H1 (cell line): ENCODE measurements around the gene LRBA. TPM values are rescaled to one million over a fixed set of nuclear protein-coding genes. Genes with fewer than 3 reads are reported as not detected.
A peak's percentile ranks its signal among the peaks of the same experiment; 100 is the strongest.

Experiments
- CTCF ChIA-PET: fragments of 300-600 bp; sonication (Branson Sonifier 250); formaldehyde crosslinking; loops from one replicate; lab custom pipeline; 2021; ENCODE audit not compliant: partially characterized antibody; lab: Charles Lee
- POLR2A ChIA-PET: fragments of 300-600 bp; sonication (Branson Sonifier 250); formaldehyde crosslinking; loops from one replicate; lab custom pipeline; 2021; ENCODE audit warnings: inconsistent platforms; ENCODE audit not compliant: partially characterized antibody; lab: Charles Lee
- DNase-seq, 2 experiments: peaks; one replicate each; pipeline versions ENCODE4 v3.0.0 to v3.0.0-alpha.2; 2010 to 2022; ENCODE audit warnings: low spot score in 2 of 2, low read depth in 1 of 2, mixed read lengths in 1 of 2
- FAIRE-seq: peaks from 2 replicates; lab custom pipeline; 2011; peaks lifted over from hg19 to GRCh38; lab: Jason Lieb, UNC
- H2AFZ ChIP-seq: 2 replicates; pipeline ENCODE4 v1.8.1; 2012; ENCODE audit warnings: low read length, inconsistent platforms
- H2AK5ac ChIP-seq: 2 replicates; pipeline ENCODE4 v1.6.1; 2013; ENCODE audit warnings: low read depth, low read length
- H2BK120ac ChIP-seq: replicated peaks from 2 replicates; pipeline ENCODE3; 2013; ENCODE audit warnings: low read depth, low read length, inconsistent platforms
- H2BK12ac ChIP-seq: 2 replicates; pipeline ENCODE4 v1.6.1; 2013; ENCODE audit warnings: low read depth, low read length
- H2BK15ac ChIP-seq: 2 replicates; pipeline ENCODE4 v1.6.1; 2013; ENCODE audit warnings: low read length
- H2BK20ac ChIP-seq: 2 replicates; pipeline ENCODE4 v1.6.1; 2013; ENCODE audit warnings: low read length
- H2BK5ac ChIP-seq: 2 replicates; pipeline ENCODE4 v1.6.1; 2013; ENCODE audit warnings: low read depth, low read length
- H3K14ac ChIP-seq: 2 replicates; pipeline ENCODE4 v1.6.1; 2013; ENCODE audit warnings: inconsistent platforms; ENCODE audit not compliant: insufficient read length
- H3K18ac ChIP-seq: 2 replicates; pipeline ENCODE4 v1.6.1; 2013; ENCODE audit warnings: low read length; ENCODE audit errors: extremely low read depth
- H3K23ac ChIP-seq: 2 replicates; pipeline ENCODE4 v1.6.1; 2013; ENCODE audit warnings: inconsistent platforms; ENCODE audit not compliant: insufficient read length
- H3K23me2 ChIP-seq: 2 replicates; pipeline ENCODE4 v1.6.1; 2013; ENCODE audit warnings: low read depth, low read length
- H3K27ac ChIP-seq: 2 replicates; pipeline ENCODE4 v1.6.1; 2011; ENCODE audit warnings: low read depth, low read length, inconsistent platforms
- H3K27me3 ChIP-seq, 4 experiments: replicated peaks in 1 of 4; 1 replicate in 1 of 4; 2 replicates in 3 of 4; pipeline versions ENCODE4 v1.6.1 to v1.8.1; 2011 to 2013; ENCODE audit warnings: low read length in 3 of 4, mild to moderate bottlenecking in 3 of 4, inconsistent platforms in 2 of 4, mixed read lengths in 2 of 4, moderate library complexity in 1 of 4; ENCODE audit not compliant: control insufficient read depth in 3 of 4, insufficient read depth in 3 of 4; ENCODE audit errors: extremely low read depth in 1 of 4
- H3K36me3 ChIP-seq, 4 experiments: 2 replicates each; pipeline versions ENCODE4 v1.6.1 to v1.8.1; 2011 to 2013; ENCODE audit warnings: mild to moderate bottlenecking in 4 of 4, low read length in 3 of 4, moderate library complexity in 2 of 4, control low read depth in 1 of 4, inconsistent platforms in 1 of 4; ENCODE audit not compliant: insufficient read depth in 4 of 4, control insufficient read depth in 2 of 4
- H3K4ac ChIP-seq: replicated peaks from 2 replicates; pipeline ENCODE3; 2013; ENCODE audit warnings: low read length, low read depth, mixed read lengths, inconsistent platforms; ENCODE audit not compliant: insufficient read length
- H3K4me1 ChIP-seq, 4 experiments: replicated peaks in 1 of 4; 1 replicate in 1 of 4; 2 replicates in 3 of 4; pipeline versions ENCODE4 v1.6.1 to v1.8.1; 2011 to 2013; ENCODE audit warnings: low read length in 3 of 4, inconsistent platforms in 2 of 4, mixed read lengths in 1 of 4; ENCODE audit not compliant: insufficient read depth in 4 of 4, control insufficient read depth in 3 of 4
- H3K4me2 ChIP-seq, 2 experiments: 2 replicates each; pipeline versions ENCODE4 v1.6.1 to v1.8.1; 2011 to 2013; ENCODE audit warnings: low read depth in 2 of 2, low read length in 2 of 2, control low read depth in 1 of 2, inconsistent platforms in 1 of 2, mild to moderate bottlenecking in 1 of 2; ENCODE audit not compliant: insufficient read depth in 1 of 2
- H3K4me3 ChIP-seq, 4 experiments: fragments of 200-600, 300-600 bp in 1 of 4; sonication (generic), shearing (Covaris generic), sonication (Bioruptor Twin) in 1 of 4; 2 replicates each; pipeline versions ENCODE4 v1.5.1 to v1.8.1; 2011 to 2016; ENCODE audit warnings: low read length in 4 of 4, low read depth in 3 of 4, control low read depth in 2 of 4, inconsistent platforms in 2 of 4, mild to moderate bottlenecking in 2 of 4, mixed read lengths in 1 of 4, moderate library complexity in 1 of 4; ENCODE audit not compliant: insufficient read depth in 2 of 4; ENCODE audit errors: extremely low read depth in 1 of 4
- H3K56ac ChIP-seq: replicated peaks from 2 replicates; pipeline ENCODE3; 2013; ENCODE audit warnings: low read depth, mild to moderate bottlenecking, mixed read lengths, low read length, inconsistent platforms; ENCODE audit not compliant: insufficient read length
- H3K79me1 ChIP-seq: 2 replicates; pipeline ENCODE4 v1.6.1; 2013; ENCODE audit warnings: low read depth, low read length, control low read depth
- H3K79me2 ChIP-seq, 2 experiments: 2 replicates each; pipeline versions ENCODE4 v1.6.1 to v1.8.1; 2012 to 2013; ENCODE audit warnings: low read length in 2 of 2, mild to moderate bottlenecking in 2 of 2, inconsistent platforms in 1 of 2; ENCODE audit not compliant: insufficient read depth in 2 of 2, control insufficient read depth in 1 of 2
- H3K9ac ChIP-seq, 4 experiments: replicated peaks in 1 of 4; 1 replicate in 1 of 4; 2 replicates in 3 of 4; pipeline versions ENCODE4 v1.6.1 to v1.8.1; 2011 to 2013; ENCODE audit warnings: low read depth in 3 of 4, low read length in 3 of 4, control low read depth in 2 of 4, mild to moderate bottlenecking in 2 of 4, moderate library complexity in 2 of 4, inconsistent platforms in 1 of 4; ENCODE audit errors: extremely low read depth in 1 of 4
- H3K9me3 ChIP-seq, 2 experiments: 2 replicates each; pipeline versions ENCODE4 v1.6.1 to v1.8.1; 2012 to 2013; ENCODE audit warnings: mild to moderate bottlenecking in 2 of 2, moderate library complexity in 2 of 2, control low read depth in 1 of 2, inconsistent platforms in 1 of 2, low read depth in 1 of 2, low read length in 1 of 2, mixed read lengths in 1 of 2; ENCODE audit not compliant: insufficient read depth in 2 of 2
- H4K20me1 ChIP-seq, 2 experiments: replicated peaks in 1 of 2; 2 replicates each; pipeline versions ENCODE3 to v1.8.1; 2011 to 2013; ENCODE audit warnings: inconsistent platforms in 2 of 2, low read length in 2 of 2, mild to moderate bottlenecking in 1 of 2; ENCODE audit not compliant: insufficient read depth in 2 of 2, control insufficient read depth in 1 of 2
- H4K5ac ChIP-seq: 2 replicates; pipeline ENCODE4 v1.6.1; 2013; ENCODE audit warnings: low read length, low read depth, mixed read lengths, inconsistent platforms; ENCODE audit not compliant: insufficient read length
- H4K8ac ChIP-seq: 2 replicates; pipeline ENCODE4 v1.8.0; 2013; ENCODE audit warnings: mild to moderate bottlenecking, moderate library complexity, low read length, inconsistent platforms; ENCODE audit not compliant: insufficient read depth; ENCODE audit errors: extremely low read depth
- H4K91ac ChIP-seq: replicated peaks from 2 replicates; pipeline ENCODE3; 2013; ENCODE audit warnings: low read length, mixed read lengths, inconsistent platforms; ENCODE audit not compliant: insufficient read length
- BRCA1 ChIP-seq: IDR thresholded peaks from 2 replicates; pipeline ENCODE4 v1.6.1; 2012; ENCODE audit warnings: low read depth, low read length, improper control_type of control experiment
- CTCF ChIP-seq, 3 experiments: IDR thresholded peaks; 1 replicate in 2 of 3; 2 replicates in 1 of 3; pipeline versions ENCODE4 v1.5.1 to v1.6.1; 2011; ENCODE audit warnings: low read length in 3 of 3, mild to moderate bottlenecking in 3 of 3, inconsistent platforms in 2 of 3, low read depth in 1 of 3, moderate library complexity in 1 of 3; ENCODE audit not compliant: insufficient read depth in 1 of 3; ENCODE audit errors: control extremely low read depth in 1 of 3
- MAFK ChIP-seq: IDR thresholded peaks from 2 replicates; pipeline ENCODE4 v1.6.1; 2012; ENCODE audit warnings: low read depth, mild to moderate bottlenecking, improper control_type of control experiment, low read length
- POU5F1 ChIP-seq: IDR thresholded peaks from 2 replicates; pipeline ENCODE4 v1.6.1; 2011; ENCODE audit warnings: low read depth, mild to moderate bottlenecking, low read length, moderate library complexity
- RAD21 ChIP-seq, 2 experiments: IDR thresholded peaks in 1 of 2; conservative IDR thresholded peaks in 1 of 2; 2 replicates each; pipeline ENCODE4 v1.6.1; 2011; ENCODE audit warnings: low read depth in 2 of 2, low read length in 2 of 2, improper control_type of control experiment in 1 of 2, inconsistent platforms in 1 of 2, mild to moderate bottlenecking in 1 of 2, moderate library complexity in 1 of 2
- SP1 ChIP-seq: IDR thresholded peaks from 2 replicates; pipeline ENCODE4 v1.6.1; 2011; ENCODE audit warnings: low read depth, low read length
- USF2 ChIP-seq: IDR thresholded peaks from 2 replicates; pipeline ENCODE4 v1.6.1; 2011; ENCODE audit warnings: low read length, improper control_type of control experiment
- WGBS, 2 experiments: shearing (Covaris generic) in 1 of 2; methylation state at CpG; one replicate each; pipeline versions ENCODE4 v1.1.6 to v1.1.7; 2013 to 2015; ENCODE audit warnings: low lambda C conversion rate in 2 of 2, mixed read lengths in 2 of 2, inconsistent platforms in 1 of 2, low coverage in 1 of 2, missing lambda C conversion rate in 1 of 2; ENCODE audit not compliant: insufficient replicate concordance in 2 of 2, insufficient coverage in 1 of 2, insufficient read length in 1 of 2; ENCODE audit errors: extremely low coverage in 1 of 2, missing lambda C conversion rate in 1 of 2; 5-methylcytosine and 5-hydroxymethylcytosine counted together
- polyA plus RNA-seq, 7 experiments: library from polyadenylated mRNA; depleted of rRNA in 3 of 7; stranded (reverse) in 5 of 7; unstranded in 2 of 7; fragments of >200 nt in 5 of 7; fragments of 200-250 nt in 2 of 7; gene quantifications; 1 replicate in 5 of 7; 2 replicates in 1 of 7; 4 replicates in 1 of 7; pipeline versions ENCODE4 v1.2.1 to v1.2.3, GENCODE V29; 2011 to 2013; ENCODE audit warnings: missing spikeins in 2 of 7, mixed read lengths in 2 of 7
- total RNA-seq: library from RNA; stranded (reverse); fragmentation: NEBNext Ultra II Directional; extraction: Animal tissue kit (Norgen Biotek cat#: 25700); gene quantifications from 2 replicates; pipeline ENCODE4 v1.2.1, GENCODE V29; 2021

Gene LRBA
- total and polyA plus RNA-seq, 2 of the 8 experiments (the other 6 are each of a cell fraction or from before 2014, with no cell fraction given), result 54.6 to 83.2 TPM

GRCh38 chr4:150828159-150828558, 186.9 kb downstream of the LRBA start:
- Histone ChIP-seq H3K4me2 (no peak overlapping the region), H2BK120ac (no peak overlapping the region), H2BK15ac (no peak overlapping the region), H4K8ac (no peak overlapping the region), H2AFZ (no peak overlapping the region), H3K4ac (no peak overlapping the region), H4K5ac (no peak overlapping the region), H3K36me3 (peaks cover 0 to 27% (median 12%) of the 10 kb centered on the region in 4 experiments; a peak in 6 of 8 replicates), H3K27me3 (no peaks in the 10 kb centered on the region), H3K4me1 (no peaks in the 10 kb centered on the region), H3K56ac (no peak overlapping the region), H4K91ac (no peak overlapping the region), H3K23me2 (no peaks in the 10 kb centered on the region; the same call in 1 of the 2 replicates), H3K27ac (no peak overlapping the region), H3K79me2 (no peaks in the 10 kb centered on the region), H2AK5ac (no peak overlapping the region), H3K14ac (no peak overlapping the region), H3K9ac (no peak overlapping the region), H3K79me1 (no peaks in the 10 kb centered on the region), H2BK5ac (no peak overlapping the region), H4K20me1 (no peaks in the 10 kb centered on the region), H3K23ac (no peak overlapping the region), H2BK12ac (no peak overlapping the region), H3K4me3 (no peak overlapping the region), H3K18ac (no peak overlapping the region), H3K9me3 (no peaks in the 10 kb centered on the region), H2BK20ac (no peak overlapping the region)
- 86% methylated on average over 8 of the region's 8 CpGs; no CpG with 5 or more reads in 1 of the 2 experiments for WGBS, 2 experiments
- TF ChIP-seq RAD21 (IDR thresholded peaks at IDR 0.05 in 1 of 2, conservative IDR thresholded peaks at IDR 0.05 in 1 of 2; ENCODE audit: low read depth in 2 of 2, low read length in 2 of 2) (peak in 1 of 2 experiments; percentile 7; a peak in 1 of 4 replicates), POU5F1 (no peak), USF2 (no peak), MAFK (no peak), SP1 (no peak), BRCA1 (no peak), CTCF (IDR thresholded peaks at IDR 0.05; ENCODE audit: control extremely low read depth in 1 of 3, insufficient read depth in 1 of 3, low read depth in 1 of 3, low read length in 3 of 3) (peak in 1 of 3 experiments; percentile 10; a peak in 1 of 4 replicates)
- DNase-seq (no peak), FAIRE-seq (no peak)
- POLR2A ChIA-PET, result no interaction called here
- CTCF ChIA-PET, result interaction anchor here (0.7 to 2.0 kb wide), 3 partner anchors 9 to 210 kb away, joined by 3 to 9 read pairs (median 4); no protein-coding TSS in a partner anchor
